ENCODE measurements around the gene ANKRD33B. TPM values are rescaled to one million over a fixed set of nuclear protein-coding genes. Genes with fewer than 3 reads are reported as not detected.

Gene ANKRD33B
- polyA plus RNA-seq, 1 donor (not counting 4 experiments of a cell fraction or from before 2014, with no cell fraction given): 1.9 TPM

DNA sequence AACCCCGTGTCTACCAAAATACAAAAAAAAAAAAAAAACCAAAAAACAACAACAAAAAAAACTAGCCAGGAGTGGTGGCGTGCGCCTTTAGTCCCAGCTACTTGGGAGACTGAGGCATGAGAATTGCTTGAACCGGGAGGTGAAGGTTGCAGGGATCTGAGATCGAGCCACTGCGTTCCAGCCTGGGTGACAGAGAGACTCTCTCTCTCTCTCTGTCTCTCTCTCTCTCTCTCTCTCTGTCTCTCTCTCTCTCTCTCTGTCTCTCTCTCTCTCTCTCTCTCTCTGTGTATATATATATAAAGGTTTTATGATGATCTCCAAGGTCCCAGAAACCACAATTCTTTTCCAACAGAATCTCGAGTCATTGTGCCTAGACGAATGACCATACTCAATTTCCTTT, 18.8 kb upstream of the ANKRD33B start:
- no peak for FAIRE-seq
- peaks cover 4% of the 10 kb centered on the region for H3K9me3 ChIP-seq (ENCODE audit: control insufficient read depth, low read depth, low read length)
- DNase-seq (ENCODE audit: low read depth, low spot score): no peak
- no peaks in the 10 kb centered on the region for H3K9me1 ChIP-seq (ENCODE audit: control insufficient read depth, extremely low read depth, insufficient read depth, low read length)
- H3K27ac ChIP-seq (ENCODE audit: control insufficient read depth, insufficient read depth, low read length): no peak overlapping the region
- no peak overlapping the region for H3K4me2 ChIP-seq (ENCODE audit: control insufficient read depth, extremely low read depth, insufficient read depth, low read depth, low read length)
- TF ChIP-seq, protein P1, sequence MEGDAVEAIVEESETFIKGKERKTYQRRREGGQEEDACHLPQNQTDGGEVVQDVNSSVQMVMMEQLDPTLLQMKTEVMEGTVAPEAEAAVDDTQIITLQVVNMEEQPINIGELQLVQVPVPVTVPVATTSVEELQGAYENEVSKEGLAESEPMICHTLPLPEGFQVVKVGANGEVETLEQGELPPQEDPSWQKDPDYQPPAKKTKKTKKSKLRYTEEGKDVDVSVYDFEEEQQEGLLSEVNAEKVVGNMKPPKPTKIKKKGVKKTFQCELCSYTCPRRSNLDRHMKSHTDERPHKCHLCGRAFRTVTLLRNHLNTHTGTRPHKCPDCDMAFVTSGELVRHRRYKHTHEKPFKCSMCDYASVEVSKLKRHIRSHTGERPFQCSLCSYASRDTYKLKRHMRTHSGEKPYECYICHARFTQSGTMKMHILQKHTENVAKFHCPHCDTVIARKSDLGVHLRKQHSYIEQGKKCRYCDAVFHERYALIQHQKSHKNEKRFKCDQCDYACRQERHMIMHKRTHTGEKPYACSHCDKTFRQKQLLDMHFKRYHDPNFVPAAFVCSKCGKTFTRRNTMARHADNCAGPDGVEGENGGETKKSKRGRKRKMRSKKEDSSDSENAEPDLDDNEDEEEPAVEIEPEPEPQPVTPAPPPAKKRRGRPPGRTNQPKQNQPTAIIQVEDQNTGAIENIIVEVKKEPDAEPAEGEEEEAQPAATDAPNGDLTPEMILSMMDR (optimal IDR thresholded peaks at IDR 0.05 in 1 of 3, IDR thresholded peaks at IDR 0.05 in 1 of 3, conservative IDR thresholded peaks at IDR 0.05 in 1 of 3; ENCODE audit: extremely low read depth in 1 of 3, insufficient read depth in 2 of 3, low read length in 3 of 3): no peak
- TF ChIP-seq EZH2 (IDR thresholded peaks at IDR 0.05; ENCODE audit: low read length): no peak
- H4K20me1 ChIP-seq (ENCODE audit: control insufficient read depth, extremely low read depth, insufficient read depth, low read length): no peaks in the 10 kb centered on the region
- H2AFZ ChIP-seq (ENCODE audit: control insufficient read depth, low read length): no peak overlapping the region
- H3K4me3 ChIP-seq (ENCODE audit: control insufficient read depth in 2 of 3, extremely low read depth in 1 of 3, insufficient read depth in 2 of 3, low read depth in 1 of 3, low read length in 3 of 3): no peak overlapping the region
- no peaks in the 10 kb centered on the region for H3K27me3 ChIP-seq (ENCODE audit: control insufficient read depth, extremely low read depth, insufficient read depth, low read length)
- dilution Hi-C loops (cut with MboI; ENCODE audit: extremely low pct_ligation_motif_present, low sequenced_read_pairs): no loop called here
- no peak overlapping the region for H3K9ac ChIP-seq (ENCODE audit: control insufficient read depth, extremely low read depth, insufficient read depth, low read length)
- H3K79me2 ChIP-seq (ENCODE audit: control insufficient read depth, insufficient read depth, low read length): no peaks in the 10 kb centered on the region
- no peaks in the 10 kb centered on the region for H3K4me1 ChIP-seq (ENCODE audit: control insufficient read depth, extremely low read depth, insufficient read depth, low read length)
- H3K36me3 ChIP-seq (ENCODE audit: control insufficient read depth in 2 of 2, extremely low read depth in 1 of 2, insufficient read depth in 2 of 2, low read length in 2 of 2): no peaks in the 10 kb centered on the region

DNA sequence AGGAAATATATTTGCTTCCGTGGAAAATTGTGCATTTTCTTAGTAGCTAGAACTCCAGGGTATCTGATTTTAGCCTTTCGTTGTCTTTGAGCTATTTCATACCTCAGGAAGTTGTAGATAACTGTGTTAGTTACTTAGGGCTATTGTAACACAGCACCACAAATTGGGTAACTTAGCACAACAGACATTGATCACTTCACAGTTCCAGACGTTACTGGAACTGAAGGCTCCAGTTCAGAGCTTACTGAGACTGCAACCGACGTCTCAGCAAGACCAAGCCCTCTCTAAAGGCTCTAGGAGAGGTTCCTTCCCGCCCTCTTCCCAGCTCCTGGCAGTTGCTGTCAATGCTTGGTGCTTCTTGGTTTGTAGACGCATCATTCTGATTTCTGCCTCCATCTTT, 17.7 kb upstream of the ANKRD33B start:
- Histone ChIP-seq H2AFZ (ENCODE audit: control insufficient read depth, low read length) (no peak overlapping the region), H3K27me3 (ENCODE audit: control insufficient read depth, extremely low read depth, insufficient read depth, low read length) (no peaks in the 10 kb centered on the region), H3K9ac (ENCODE audit: control insufficient read depth, extremely low read depth, insufficient read depth, low read length) (no peak overlapping the region), H3K27ac (ENCODE audit: control insufficient read depth, insufficient read depth, low read length) (no peak overlapping the region), H3K4me2 (ENCODE audit: control insufficient read depth, extremely low read depth, insufficient read depth, low read depth, low read length) (no peak overlapping the region), H3K4me1 (ENCODE audit: control insufficient read depth, extremely low read depth, insufficient read depth, low read length) (peaks cover 6% of the 10 kb centered on the region), H3K9me1 (ENCODE audit: control insufficient read depth, extremely low read depth, insufficient read depth, low read length) (no peaks in the 10 kb centered on the region), H3K79me2 (ENCODE audit: control insufficient read depth, insufficient read depth, low read length) (no peaks in the 10 kb centered on the region), H3K9me3 (ENCODE audit: control insufficient read depth, low read depth, low read length) (peaks cover 4% of the 10 kb centered on the region), H3K4me3 (ENCODE audit: control insufficient read depth in 2 of 3, extremely low read depth in 1 of 3, insufficient read depth in 2 of 3, low read depth in 1 of 3, low read length in 3 of 3) (no peak overlapping the region), H4K20me1 (ENCODE audit: control insufficient read depth, extremely low read depth, insufficient read depth, low read length) (no peaks in the 10 kb centered on the region), H3K36me3 (ENCODE audit: control insufficient read depth in 2 of 2, extremely low read depth in 1 of 2, insufficient read depth in 2 of 2, low read length in 2 of 2) (no peaks in the 10 kb centered on the region)
- FAIRE-seq (no peak), DNase-seq (ENCODE audit: low read depth, low spot score) (no peak)
- dilution Hi-C loops (cut with MboI; ENCODE audit: extremely low pct_ligation_motif_present, low sequenced_read_pairs): no loop called here
- TF ChIP-seq, protein P1 (optimal IDR thresholded peaks at IDR 0.05 in 1 of 3, IDR thresholded peaks at IDR 0.05 in 1 of 3, conservative IDR thresholded peaks at IDR 0.05 in 1 of 3; ENCODE audit: extremely low read depth in 1 of 3, insufficient read depth in 2 of 3, low read length in 3 of 3): no peak
- no peak for TF ChIP-seq EZH2 (IDR thresholded peaks at IDR 0.05; ENCODE audit: low read length)

Data from keratinocyte (primary cell).